Activated T-cell treated with anti-CD3 and anti-CD28 coated beads, Interleukin-2, amount 50 U/mL, for 48 hours (primary cell): Measurements from ENCODE around the gene NAP1L4.
A peak's percentile ranks its signal among the peaks of the same experiment; 100 is the strongest.

Source experiments
- DNase-seq, 2 experiments: peaks; one replicate each; pipeline ENCODE4 v3.0.0-alpha.2; 2020

Gene NAP1L4

GRCh38 chr11:2934021-2934550 lies 58.0 kb downstream of the NAP1L4 start:
- no peak for DNase-seq

- peak; percentile 62 to 73 for DNase-seq
Observed at GRCh38 chr11:2933375-2934020, 58.6 kb downstream of the NAP1L4 start.

GRCh38 chr11:2932850-2933251 lies 59.3 kb downstream of the NAP1L4 start:
- DNase-seq = no peak

- DNase-seq = no peak
Observed at GRCh38 chr11:2931771-2932738, 60.1 kb downstream of the NAP1L4 start.

- DNase-seq = no peak
Observed at GRCh38 chr11:2931420-2931746, 60.7 kb downstream of the NAP1L4 start.

GRCh38 chr11:2930704-2931419 lies 61.3 kb downstream of the NAP1L4 start:
- peak in 1 of 2 experiments; percentile 74 for DNase-seq

GRCh38 chr11:2929950-2930703 lies 62.0 kb downstream of the NAP1L4 start:
- DNase-seq = peak; percentile 72

- peak; percentile 63 to 74 for DNase-seq
Observed at GRCh38 chr11:2929531-2929949, 62.6 kb downstream of the NAP1L4 start.

- peak; percentile 73 to 79 for DNase-seq
Observed at GRCh38 chr11:2928605-2929530, 63.3 kb downstream of the NAP1L4 start, which contains the start of gene PHLDA2. Gene PHLDA2, minus strand, starts transcription at chr11:2929420. Its CDS starts 56 bp downstream, at chr11:2929364.

- no peak for DNase-seq
Observed at GRCh38 chr11:2927851-2928604, 64.1 kb downstream of the NAP1L4 start.

GRCh38 chr11:2927121-2927800 lies 64.9 kb downstream of the NAP1L4 start:
- DNase-seq = no peak

- no peak for DNase-seq
Observed at GRCh38 chr11:2926611-2927051, 65.5 kb downstream of the NAP1L4 start.

- no peak for DNase-seq
Observed at GRCh38 chr11:2924821-2925675, 67.1 kb downstream of the NAP1L4 start.

- DNase-seq = no peak
Observed at GRCh38 chr11:2924381-2924780, 67.7 kb downstream of the NAP1L4 start.

GRCh38 chr11:2923446-2924375 lies 68.4 kb downstream of the NAP1L4 start:
- DNase-seq = no peak

- DNase-seq = no peak
Observed at GRCh38 chr11:2922655-2923054, 69.5 kb downstream of the NAP1L4 start.

GRCh38 chr11:2921742-2922493 lies 70.2 kb downstream of the NAP1L4 start:
- DNase-seq = no peak
